Progenitor cell of endocrine pancreas (in vitro differentiated cells): ENCODE data around the gene DGKB. TPM values are rescaled to one million over a fixed set of nuclear protein-coding genes. Genes with fewer than 3 reads are reported as not detected.

Source experiments
- DNase-seq: peaks from one replicate; pipeline ENCODE4 v3.0.0; 2021; ENCODE audit warnings: low spot score; ENCODE audit not compliant: unreplicated experiment
- H3K27ac Mint-ChIP-seq: 2 replicates; pipeline ENCODE4 v1.8.0; 2021; ENCODE audit warnings: mild to moderate bottlenecking, moderate library complexity, mixed read lengths
- H3K27me3 Mint-ChIP-seq: 2 replicates; pipeline ENCODE4 v1.8.0; 2021; ENCODE audit warnings: mixed read lengths
- H3K36me3 Mint-ChIP-seq: 2 replicates; pipeline ENCODE4 v1.8.0; 2022; ENCODE audit warnings: mixed read lengths; ENCODE audit not compliant: insufficient read depth
- H3K4me1 Mint-ChIP-seq: 2 replicates; pipeline ENCODE4 v1.8.0; 2021; ENCODE audit warnings: low read depth, mixed read lengths
- H3K4me3 Mint-ChIP-seq: 2 replicates; pipeline ENCODE4 v1.8.0; 2021; ENCODE audit warnings: low read depth, mild to moderate bottlenecking, moderate library complexity, mixed read lengths
- H3K9me3 Mint-ChIP-seq: 2 replicates; pipeline ENCODE4 v1.8.0; 2021; ENCODE audit warnings: low read depth, mixed read lengths
- CTCF ChIP-seq: fragments of 200-600 bp; sonication (generic); IDR thresholded peaks from one replicate; pipeline ENCODE4 v1.5.0; 2021; ENCODE audit warnings: antibody characterized with exemption, mild to moderate bottlenecking; ENCODE audit not compliant: unreplicated experiment
- total RNA-seq: library from RNA; stranded (reverse); gene quantifications from 2 replicates; pipeline ENCODE4 v1.2.1, GENCODE V29; 2021

DGKB gene
- total RNA-seq, 1 donor from 2014 or later, result 0.74 TPM

DNA sequence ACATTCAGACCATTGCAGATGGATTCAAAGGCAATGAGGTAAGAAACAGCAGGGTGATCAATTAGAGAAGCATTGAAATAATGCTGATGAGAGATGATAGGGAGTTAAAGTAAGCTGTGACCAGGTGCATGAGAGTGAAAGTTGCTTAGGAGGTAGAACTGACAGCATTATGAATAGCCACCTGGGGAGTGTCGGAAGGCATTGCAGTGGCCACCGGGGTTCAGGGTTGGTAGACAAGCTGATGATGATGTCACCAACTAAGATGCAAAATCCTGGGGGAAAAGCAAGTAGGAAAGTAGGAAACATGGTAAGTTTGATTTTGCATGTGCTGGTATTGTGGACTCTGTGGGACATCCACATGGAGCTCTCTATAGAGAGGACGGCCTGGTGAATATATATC, 701.2 kb downstream of the DGKB start:
- Mint-ChIP-seq H3K4me3 (no peak overlapping the region), H3K27ac (no peak overlapping the region), H3K36me3 (no peaks in the 10 kb centered on the region), H3K27me3 (no peaks in the 10 kb centered on the region), H3K9me3 (peaks cover 3% of the 10 kb centered on the region), H3K4me1 (no peaks in the 10 kb centered on the region)
- TF ChIP-seq CTCF, result no peak
- no peak for DNase-seq

- no peak overlapping the region for H3K4me3 Mint-ChIP-seq
- no peak for TF ChIP-seq CTCF
- H3K27me3 Mint-ChIP-seq, result no peaks in the 10 kb centered on the region
- no peaks in the 10 kb centered on the region for H3K4me1 Mint-ChIP-seq
- no peak for DNase-seq
- H3K9me3 Mint-ChIP-seq, result peaks cover 3% of the 10 kb centered on the region
- no peaks in the 10 kb centered on the region for H3K36me3 Mint-ChIP-seq
- H3K27ac Mint-ChIP-seq, result no peak overlapping the region
Observed at GRCh38 chr7:14199336-14199735, 703.2 kb downstream of the DGKB start.

GRCh38 chr7:14197280-14197679, 705.3 kb downstream of the DGKB start:
- H3K9me3 Mint-ChIP-seq, result peaks cover 3% of the 10 kb centered on the region
- no peak overlapping the region for H3K4me3 Mint-ChIP-seq
- H3K4me1 Mint-ChIP-seq, result no peaks in the 10 kb centered on the region
- DNase-seq, result no peak
- TF ChIP-seq CTCF, result no peak
- H3K27ac Mint-ChIP-seq, result no peak overlapping the region
- H3K27me3 Mint-ChIP-seq, result no peaks in the 10 kb centered on the region
- H3K36me3 Mint-ChIP-seq, result no peaks in the 10 kb centered on the region

DNA sequence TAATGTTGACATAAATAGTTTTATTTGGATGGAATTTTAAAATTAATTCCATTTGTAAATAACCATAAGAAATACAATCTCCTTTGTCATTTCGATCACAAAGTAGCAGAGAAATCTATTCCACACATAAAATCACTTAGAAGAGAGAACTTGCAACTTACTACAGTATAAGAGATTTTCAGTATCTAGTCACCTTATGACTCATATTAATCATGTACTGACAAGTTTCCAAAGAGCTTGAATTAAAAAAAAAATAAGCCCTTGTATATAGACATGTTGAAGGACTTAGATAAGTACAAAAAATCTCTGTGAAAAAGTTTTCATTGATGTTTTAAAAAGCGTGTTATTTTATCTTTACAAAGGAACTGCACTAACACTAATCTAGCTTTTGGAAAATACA, 706.0 kb downstream of the DGKB start:
- H3K27ac Mint-ChIP-seq, result no peak overlapping the region
- H3K36me3 Mint-ChIP-seq, result no peaks in the 10 kb centered on the region
- H3K27me3 Mint-ChIP-seq, result no peaks in the 10 kb centered on the region
- no peaks in the 10 kb centered on the region for H3K4me1 Mint-ChIP-seq
- no peak overlapping the region for H3K4me3 Mint-ChIP-seq
- no peak for DNase-seq
- peaks cover 3% of the 10 kb centered on the region for H3K9me3 Mint-ChIP-seq
- TF ChIP-seq CTCF, result no peak

- no peak overlapping the region for H3K27ac Mint-ChIP-seq
- no peak overlapping the region for H3K4me3 Mint-ChIP-seq
- no peaks in the 10 kb centered on the region for H3K27me3 Mint-ChIP-seq
Observed at GRCh38 chr7:14195871-14196270, 706.7 kb downstream of the DGKB start.

More at GRCh38 chr7:14195871-14196270, 706.7 kb downstream of the DGKB start:
- DNase-seq, result no peak
- H3K9me3 Mint-ChIP-seq, result peaks cover 3% of the 10 kb centered on the region
- TF ChIP-seq CTCF, result no peak
- H3K4me1 Mint-ChIP-seq, result no peaks in the 10 kb centered on the region
- no peaks in the 10 kb centered on the region for H3K36me3 Mint-ChIP-seq
